Muscle layer of duodenum (tissue), 2 donors: ENCODE data around the gene CCDC187.

Experiments used
- H3K27ac ChIP-seq: one replicate; pipeline ENCODE4 v1.7.0; 2013; ENCODE audit warnings: mild to moderate bottlenecking, low read length
- H3K27me3 ChIP-seq: one replicate; pipeline ENCODE4 v1.7.0; 2013; ENCODE audit warnings: low read depth, mild to moderate bottlenecking, control low read depth, low read length
- H3K36me3 ChIP-seq, 2 donors: one replicate each; pipeline ENCODE4 v1.7.0; 2013; ENCODE audit warnings: low read length in 2 of 2, control low read depth in 1 of 2, mild to moderate bottlenecking in 1 of 2; ENCODE audit not compliant: insufficient read depth in 2 of 2, control insufficient read depth in 1 of 2
- H3K4me1 ChIP-seq, 2 donors: one replicate each; pipeline ENCODE4 v1.7.0; 2013; ENCODE audit warnings: low read length in 2 of 2, mild to moderate bottlenecking in 2 of 2, control low read depth in 1 of 2, moderate library complexity in 1 of 2; ENCODE audit not compliant: insufficient read depth in 2 of 2, control insufficient read depth in 1 of 2
- H3K4me3 ChIP-seq, 2 donors: one replicate each; pipeline ENCODE4 v1.7.0; 2013; ENCODE audit warnings: low read length in 2 of 2, low read depth in 1 of 2, mild to moderate bottlenecking in 1 of 2
- H3K9me3 ChIP-seq, 2 donors: one replicate each; pipeline ENCODE4 v1.7.0; 2013; ENCODE audit warnings: low read length in 2 of 2, control low read depth in 1 of 2, mild to moderate bottlenecking in 1 of 2; ENCODE audit not compliant: control insufficient read depth in 1 of 2
- donor health status: healthy.

The CCDC187 gene

DNA sequence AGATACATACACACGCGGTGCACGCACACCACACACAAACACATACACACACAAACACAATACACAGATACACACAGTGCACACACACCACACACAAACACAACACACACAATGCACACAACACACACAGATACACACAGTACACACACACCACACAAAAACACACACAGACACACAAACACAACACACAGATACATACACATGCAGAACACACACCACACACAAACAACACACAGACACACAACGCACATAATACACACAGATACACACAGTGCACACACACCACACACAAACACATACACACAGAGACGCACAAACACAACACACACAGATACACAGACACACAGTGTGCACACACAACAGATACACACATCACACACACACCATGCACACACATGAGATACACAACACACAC, 5.9 kb upstream of the CCDC187 start:
- H3K4me3 ChIP-seq = no peak overlapping the region
- no peaks in the 10 kb centered on the region for H3K4me1 ChIP-seq
- peaks cover 0 to 1% of the 10 kb centered on the region in 2 donors for H3K9me3 ChIP-seq
- H3K27me3 ChIP-seq = peaks cover 15% of the 10 kb centered on the region
- H3K36me3 ChIP-seq = no peaks in the 10 kb centered on the region
- no peak overlapping the region for H3K27ac ChIP-seq

DNA sequence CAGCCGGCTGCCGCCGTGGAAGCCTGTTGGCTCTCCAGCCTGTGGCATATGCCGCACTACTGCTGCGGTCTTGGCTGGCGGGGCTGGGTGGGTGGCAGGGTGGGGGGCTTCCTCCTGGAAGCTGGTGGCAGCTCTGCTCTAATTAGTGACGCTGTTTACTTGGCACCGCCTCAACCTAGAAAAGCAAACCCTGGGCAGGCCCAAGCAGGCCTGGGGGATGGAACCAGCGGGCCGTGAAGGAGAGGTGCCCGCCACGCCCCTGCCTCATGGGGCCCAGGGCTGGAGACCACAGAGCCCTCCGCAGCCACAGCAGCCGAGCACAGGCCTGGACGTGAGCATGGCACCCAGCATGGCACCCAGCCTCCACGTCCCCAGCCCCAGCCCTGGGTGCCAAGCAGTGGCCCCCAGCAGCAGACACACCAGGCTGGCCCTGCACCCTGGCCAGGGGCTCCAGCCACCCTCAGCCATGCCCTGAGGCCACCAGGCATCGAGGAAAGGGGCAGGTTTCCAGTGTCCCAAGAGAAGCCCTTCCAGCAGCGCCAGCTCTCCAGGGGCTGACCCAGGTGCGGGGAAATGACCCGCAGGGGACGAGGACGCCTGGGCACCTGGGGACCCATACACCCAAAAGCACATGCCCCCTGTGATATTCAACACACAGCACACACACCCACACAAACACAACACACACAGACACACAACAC, 5.4 kb upstream of the CCDC187 start:
- Histone ChIP-seq H3K4me3 (no peak overlapping the region), H3K36me3 (no peaks in the 10 kb centered on the region), H3K9me3 (no peaks in the 10 kb centered on the region), H3K27me3 (peaks cover 15% of the 10 kb centered on the region), H3K4me1 (no peaks in the 10 kb centered on the region), H3K27ac (no peak overlapping the region)

DNA sequence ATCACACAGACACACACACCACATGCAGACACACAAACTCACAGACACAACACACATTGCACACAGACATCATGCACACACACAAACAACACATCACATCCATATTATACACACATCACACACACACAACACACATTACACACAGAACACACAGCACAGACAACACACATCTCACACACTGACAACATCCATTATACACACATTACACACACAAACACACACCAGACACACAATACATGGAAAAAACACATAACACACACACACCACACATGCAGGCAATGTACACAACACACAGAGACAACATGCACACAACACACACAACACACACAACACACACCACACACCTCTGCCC, 4.8 kb upstream of the CCDC187 start:
- no peaks in the 10 kb centered on the region for H3K9me3 ChIP-seq
- no peak overlapping the region for H3K4me3 ChIP-seq
- peaks cover 15% of the 10 kb centered on the region for H3K27me3 ChIP-seq
- H3K4me1 ChIP-seq = no peaks in the 10 kb centered on the region
- no peak overlapping the region for H3K27ac ChIP-seq
- H3K36me3 ChIP-seq = no peaks in the 10 kb centered on the region

DNA sequence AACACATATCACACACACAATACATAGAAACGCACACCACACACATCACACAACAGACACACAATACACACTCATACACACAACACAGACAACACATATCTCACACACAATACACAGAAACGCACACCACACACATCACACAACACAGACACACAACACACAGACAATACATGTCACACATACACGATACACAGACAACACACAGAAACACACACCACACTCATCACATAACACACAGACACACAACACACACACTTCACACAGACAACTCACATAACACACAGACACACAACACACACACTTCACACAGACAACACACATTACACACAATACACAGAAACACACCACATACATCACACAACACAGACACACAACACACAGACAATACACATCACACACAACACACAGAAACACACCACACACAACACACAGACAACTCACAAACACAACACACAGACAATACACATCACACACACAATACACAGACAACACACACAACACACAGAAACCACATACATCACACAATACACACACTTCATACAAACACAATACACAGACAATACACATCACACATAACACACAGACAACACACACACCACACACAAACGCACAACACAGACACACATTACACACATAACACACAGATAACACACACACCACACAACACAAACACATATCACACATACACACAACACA, 4.3 kb upstream of the CCDC187 start:
- no peak overlapping the region for H3K4me3 ChIP-seq
- no peaks in the 10 kb centered on the region for H3K4me1 ChIP-seq
- H3K9me3 ChIP-seq = no peaks in the 10 kb centered on the region
- H3K36me3 ChIP-seq = no peaks in the 10 kb centered on the region
- no peak overlapping the region for H3K27ac ChIP-seq
- H3K27me3 ChIP-seq = peaks cover 15% of the 10 kb centered on the region

DNA sequence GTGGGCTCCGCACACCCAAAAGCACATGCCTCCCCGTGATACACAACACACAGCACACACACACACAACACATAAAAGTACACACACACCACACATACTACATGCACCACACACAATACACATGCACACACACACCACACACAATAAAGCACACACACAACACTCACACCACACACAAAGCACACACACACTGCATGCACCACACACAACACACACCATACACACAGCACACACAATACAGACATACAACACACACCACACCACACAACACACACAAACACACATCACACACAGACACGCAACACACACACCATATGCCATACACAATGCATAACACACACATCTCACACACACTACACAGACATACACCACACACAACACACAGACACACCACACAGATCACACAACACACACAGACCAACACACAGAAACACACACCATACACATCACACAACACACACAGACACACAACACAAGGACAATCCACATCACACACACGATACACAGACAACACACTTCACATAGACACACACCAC, 3.4 kb upstream of the CCDC187 start:
- no peak overlapping the region for H3K27ac ChIP-seq
- no peaks in the 10 kb centered on the region for H3K4me1 ChIP-seq
- peaks cover 15% of the 10 kb centered on the region for H3K27me3 ChIP-seq
- no peaks in the 10 kb centered on the region for H3K9me3 ChIP-seq
- H3K4me3 ChIP-seq = no peak overlapping the region
- H3K36me3 ChIP-seq = no peaks in the 10 kb centered on the region

DNA sequence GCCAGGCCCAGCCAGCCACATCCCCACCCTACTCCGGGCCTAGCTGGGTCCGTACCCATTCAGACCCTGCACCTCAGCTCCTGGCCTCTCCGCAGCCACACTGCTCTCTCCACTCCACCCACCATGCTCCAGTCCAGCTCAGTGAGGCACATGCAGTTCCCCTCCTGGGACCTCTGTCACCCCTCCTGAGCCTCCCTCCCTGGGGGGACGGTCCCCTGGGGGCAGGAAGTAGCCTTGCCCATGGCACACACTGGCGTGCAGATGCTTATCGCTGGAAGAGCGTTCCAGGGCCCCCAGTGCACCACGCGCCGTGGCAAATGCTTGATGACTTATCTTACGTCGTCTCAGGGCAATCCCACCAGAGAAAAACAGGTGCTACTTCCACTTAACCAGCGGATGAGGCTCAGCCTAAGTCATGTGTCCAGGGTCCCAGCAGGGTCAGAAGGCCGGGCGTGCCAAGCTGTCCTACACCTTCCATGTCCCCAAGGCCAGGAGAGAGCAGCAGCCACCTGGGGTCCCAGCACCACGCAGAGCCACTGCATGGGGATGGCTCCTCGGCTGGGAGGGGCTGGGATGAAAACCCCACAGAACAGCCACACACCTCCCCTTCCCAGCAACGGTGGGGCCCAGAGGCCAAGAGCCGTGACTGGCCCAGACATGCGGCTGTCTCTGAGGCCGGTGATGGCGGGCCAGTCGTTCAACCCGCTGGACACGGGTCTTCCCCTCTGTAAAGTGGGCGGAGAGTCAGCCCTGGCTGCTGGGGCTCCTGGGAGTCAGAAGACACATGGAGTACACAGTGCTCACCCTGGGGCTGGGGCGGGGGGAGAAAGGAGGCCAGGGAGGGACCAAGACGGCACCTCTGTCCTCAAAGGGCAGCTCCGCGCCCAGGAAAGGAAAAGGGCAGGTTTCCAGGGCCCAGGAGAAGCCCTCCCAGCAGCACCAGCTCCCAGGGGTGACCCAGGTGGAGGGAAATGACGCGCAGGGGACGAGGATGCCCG, 2.6 kb upstream of the CCDC187 start:
- Histone ChIP-seq H3K27ac (no peak overlapping the region), H3K36me3 (no peaks in the 10 kb centered on the region), H3K9me3 (no peaks in the 10 kb centered on the region), H3K4me1 (no peaks in the 10 kb centered on the region), H3K4me3 (no peak overlapping the region), H3K27me3 (peaks cover 15% of the 10 kb centered on the region)

DNA sequence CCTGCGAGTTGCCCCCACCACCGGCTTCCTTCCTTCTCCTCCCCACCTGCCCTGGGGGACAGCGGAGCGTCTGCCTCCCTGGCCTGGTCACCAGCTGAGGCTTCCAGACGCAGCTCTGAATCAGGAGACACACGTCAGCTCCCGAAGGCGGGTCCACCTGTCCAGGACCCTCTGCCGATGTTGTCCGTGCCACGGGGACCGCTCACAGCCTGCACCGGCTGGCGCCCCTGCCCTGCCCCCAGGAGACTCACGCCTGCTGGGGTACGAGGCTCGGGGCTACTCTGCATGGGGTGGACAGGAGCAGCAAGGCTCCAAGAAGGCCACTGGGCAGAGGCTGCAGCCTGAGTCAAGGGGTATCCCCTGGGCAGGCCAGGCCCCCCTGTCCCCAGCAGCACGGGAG, 1.9 kb upstream of the CCDC187 start:
- Histone ChIP-seq H3K9me3 (no peaks in the 10 kb centered on the region), H3K27me3 (peaks cover 15% of the 10 kb centered on the region), H3K4me3 (no peak overlapping the region), H3K27ac (no peak overlapping the region), H3K36me3 (no peaks in the 10 kb centered on the region), H3K4me1 (no peaks in the 10 kb centered on the region)

DNA sequence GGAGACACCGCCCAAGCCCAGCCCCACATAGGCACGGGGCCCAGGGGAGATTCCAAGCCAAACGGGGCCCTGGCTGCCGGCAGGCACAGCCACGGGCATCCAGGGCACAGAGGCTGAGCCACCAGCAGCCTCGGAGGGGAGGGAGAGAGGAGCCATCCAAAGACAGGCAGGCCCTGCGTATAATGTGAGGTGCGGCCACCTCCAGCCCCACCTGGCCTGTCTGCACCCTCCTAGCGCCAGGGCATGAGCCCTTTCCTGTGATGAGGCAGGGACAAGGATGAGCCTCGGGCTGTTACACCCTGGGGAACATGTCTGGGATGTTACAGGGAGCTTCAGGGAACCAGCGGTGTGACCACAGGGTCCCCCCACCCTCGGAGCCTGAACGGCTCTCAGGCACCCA, 1.1 kb upstream of the CCDC187 start:
- Histone ChIP-seq H3K4me3 (no peak overlapping the region), H3K36me3 (no peaks in the 10 kb centered on the region), H3K4me1 (no peaks in the 10 kb centered on the region), H3K9me3 (no peaks in the 10 kb centered on the region), H3K27me3 (peaks cover 12% of the 10 kb centered on the region), H3K27ac (no peak overlapping the region)

DNA sequence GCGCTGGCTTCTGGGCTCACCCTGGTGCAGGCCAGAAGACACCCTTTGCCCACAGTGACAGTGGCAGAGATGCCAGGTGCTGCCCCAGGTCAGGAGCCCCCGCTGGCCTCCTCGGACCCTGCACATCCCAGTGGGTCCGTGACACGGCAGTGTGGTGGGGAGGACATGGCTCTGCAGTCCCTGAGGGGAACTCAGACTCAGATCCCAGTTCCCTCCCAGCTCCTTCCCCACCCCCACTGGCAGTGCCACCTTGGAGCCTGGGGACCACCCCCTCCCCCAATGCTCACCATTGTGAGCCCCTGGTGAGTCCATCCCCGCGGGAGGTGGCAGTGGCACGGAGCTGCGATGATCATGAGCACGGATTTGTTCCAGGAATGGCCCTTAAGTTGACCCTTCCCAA, 562 bp upstream of the CCDC187 start:
- H3K36me3 ChIP-seq = no peaks in the 10 kb centered on the region
- no peaks in the 10 kb centered on the region for H3K4me1 ChIP-seq
- H3K27me3 ChIP-seq = peaks cover 12% of the 10 kb centered on the region

DNA sequence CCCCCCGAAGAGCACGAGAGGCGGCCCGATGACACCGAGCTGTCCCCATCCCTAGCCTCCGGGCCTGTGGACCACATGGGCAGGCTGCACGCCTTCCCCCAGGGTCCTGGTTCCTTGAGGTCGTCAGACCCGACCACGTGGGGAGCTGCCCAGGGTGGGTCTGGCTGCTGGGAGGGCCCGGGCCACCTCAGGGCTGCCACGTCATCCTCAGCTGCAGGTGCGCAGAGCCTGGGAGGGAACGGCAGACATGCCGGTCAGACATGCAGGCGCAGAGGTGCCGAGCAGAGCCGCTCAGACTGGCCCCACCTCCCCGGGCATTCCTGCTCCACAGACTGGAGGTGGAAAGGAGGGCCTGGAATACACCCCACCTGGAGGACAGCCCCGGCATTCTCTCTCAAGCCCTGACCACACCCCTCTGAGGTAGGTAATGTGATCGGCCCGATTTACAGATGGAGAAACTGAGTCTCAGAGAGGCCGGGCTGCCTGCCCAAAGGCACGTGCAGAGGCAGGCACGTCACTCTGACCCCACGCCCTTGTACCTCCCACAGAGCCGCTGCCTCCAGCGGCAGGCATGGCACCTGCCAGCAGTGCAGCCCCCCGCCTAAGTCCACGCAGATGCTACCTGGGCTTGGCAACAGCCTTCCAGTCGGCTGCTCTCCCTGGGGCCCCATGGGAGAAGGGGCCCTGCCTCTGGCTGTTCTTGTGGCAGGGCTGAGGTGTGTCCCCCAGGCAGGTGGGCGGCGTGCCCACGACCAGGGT, 649 bp downstream of the CCDC187 start:
- Histone ChIP-seq H3K9me3 (no peaks in the 10 kb centered on the region), H3K36me3 (no peaks in the 10 kb centered on the region), H3K4me1 (no peaks in the 10 kb centered on the region), H3K27ac (no peak overlapping the region), H3K27me3 (peaks cover 3% of the 10 kb centered on the region), H3K4me3 (no peak overlapping the region)

More for the DNA sequence above, 562 bp upstream of the CCDC187 start:
- no peak overlapping the region for H3K27ac ChIP-seq
- H3K4me3 ChIP-seq = no peak overlapping the region
- no peaks in the 10 kb centered on the region for H3K9me3 ChIP-seq
